HepG2 (cell line): ENCODE results near the gene SAMD14. TPM values are rescaled to one million over a fixed set of nuclear protein-coding genes. Genes with fewer than 3 reads are reported as not detected.
A peak's percentile ranks its signal among the peaks of the same experiment; 100 is the strongest.

ENCODE experiments used
- ATAC-seq: fragments of 200-7000 bp; cut with Tn5 transposase; 3 replicates; pipeline ENCODE4 v1.9.1; 2020; ENCODE audit warnings: mild to moderate bottlenecking, moderate library complexity
- BruUV-seq: library from RNA; stranded (reverse); fragments of 400-500 nt; replicated peaks from 2 replicates; lab custom pipeline; 2021; lab: Mats Ljungman, UMichigan
- CTCF ChIA-PET: fragments of 300-600 bp; formaldehyde crosslinking; extraction: SDS; loops from one replicate; lab custom pipeline; 2021; ENCODE audit warnings: low total read pairs, inconsistent platforms, low intra/inter-chr PET ratio; lab: Yijun Ruan, JAX
- POLR2A ChIA-PET: fragments of 350-600 bp; sonication (Branson Sonifier 250); formaldehyde crosslinking; loops from one replicate; lab custom pipeline; 2020; ENCODE audit warnings: antibody characterized with exemption, inconsistent platforms; lab: Yijun Ruan, JAX
- DNase-seq: peaks from one replicate; pipeline ENCODE4 v3.0.0-alpha.2; 2015; ENCODE audit warnings: low spot score
- FAIRE-seq: peaks from 3 replicates; lab custom pipeline; 2011; peaks lifted over from hg19 to GRCh38; lab: Jason Lieb, UNC
- H2AFZ ChIP-seq: one replicate; pipeline ENCODE4 v1.6.1; 2011; ENCODE audit warnings: low read length, inconsistent platforms
- H3K27ac ChIP-seq: fragments of 300-600 bp; 3 replicates; pipeline ENCODE4 v1.8.0; 2011; ENCODE audit warnings: mixed run types, mild to moderate bottlenecking, mixed read lengths, low read length, inconsistent platforms; ENCODE audit not compliant: insufficient read depth; ENCODE audit errors: extremely low read length
- H3K27me3 ChIP-seq, 2 experiments: fragments of 200-600 bp in 1 of 2; 2 replicates in 1 of 2; 3 replicates in 1 of 2; pipeline versions ENCODE4 v1.6.0 to v1.8.0; 2011; ENCODE audit warnings: low read length in 2 of 2, mild to moderate bottlenecking in 2 of 2, moderate library complexity in 2 of 2, inconsistent platforms in 1 of 2; ENCODE audit not compliant: insufficient read depth in 2 of 2, control insufficient read depth in 1 of 2
- H3K36me3 ChIP-seq, 2 experiments: fragments of 200-600 bp in 1 of 2; replicated peaks in 1 of 2; 2 replicates in 1 of 2; 3 replicates in 1 of 2; pipeline versions ENCODE4 v1.5.1 to v1.8.0; 2011; ENCODE audit warnings: low read length in 2 of 2, inconsistent platforms in 1 of 2; ENCODE audit not compliant: insufficient read depth in 2 of 2, control insufficient read depth in 1 of 2
- H3K4me1 ChIP-seq: 2 replicates; pipeline ENCODE4 v1.5.1; 2012; ENCODE audit warnings: low read length, inconsistent platforms; ENCODE audit not compliant: insufficient read depth
- H3K4me2 ChIP-seq: 2 replicates; pipeline ENCODE4 v1.6.0; 2011; ENCODE audit warnings: low read depth, low read length, inconsistent platforms
- H3K4me3 ChIP-seq, 3 experiments: fragments of 200-600 bp in 1 of 3; sonication (generic), shearing (Covaris generic) in 1 of 3; replicated peaks in 1 of 3; 2 replicates each; pipeline ENCODE4 v1.5.1; 2011 to 2016; ENCODE audit warnings: low read length in 3 of 3, inconsistent platforms in 2 of 3, low read depth in 2 of 3, mild to moderate bottlenecking in 2 of 3, control low read depth in 1 of 3, mixed read lengths in 1 of 3; ENCODE audit not compliant: insufficient read depth in 1 of 3
- H3K79me2 ChIP-seq: one replicate; pipeline ENCODE4 v1.6.1; 2011; ENCODE audit warnings: low read length, inconsistent platforms; ENCODE audit not compliant: insufficient read depth
- H3K9ac ChIP-seq: 2 replicates; pipeline ENCODE4 v1.6.0; 2011; ENCODE audit warnings: mild to moderate bottlenecking, low read depth, low read length, inconsistent platforms; ENCODE audit not compliant: insufficient read depth
- H3K9me3 ChIP-seq: 2 replicates; pipeline ENCODE4 v1.5.1; 2012; ENCODE audit warnings: mild to moderate bottlenecking, low read length
- H4K20me1 ChIP-seq: 2 replicates; pipeline ENCODE4 v1.6.0; 2011; ENCODE audit warnings: inconsistent platforms, mild to moderate bottlenecking, low read length, moderate library complexity; ENCODE audit not compliant: insufficient read depth
- FOXJ3 ChIP-seq: sonication (generic); formaldehyde crosslinking; IDR thresholded peaks from 2 replicates; pipeline ENCODE4 v1.4.0; 2020; ENCODE audit warnings: missing genetic modification reagents, mild to moderate bottlenecking, borderline replicate concordance
- HOXD1 ChIP-seq: sonication (generic); formaldehyde crosslinking; IDR thresholded peaks from 2 replicates; pipeline ENCODE4 v1.5.0; 2020; ENCODE audit warnings: missing genetic modification reagents
- NONO ChIP-seq, 2 experiments: fragments of 450-650 bp in 1 of 2; sonication (generic) in 1 of 2; formaldehyde crosslinking in 1 of 2; IDR thresholded peaks in 1 of 2; conservative IDR thresholded peaks in 1 of 2; 2 replicates each; pipeline versions ENCODE4 v1.6.1 to v1.8.0; 2017 to 2022; ENCODE audit warnings: mild to moderate bottlenecking in 1 of 2, missing genetic modification reagents in 1 of 2, moderate library complexity in 1 of 2
- TBX2 ChIP-seq: sonication (generic); formaldehyde crosslinking; IDR thresholded peaks from 2 replicates; pipeline ENCODE4 v1.5.0; 2020; ENCODE audit warnings: missing genetic modification reagents, mild to moderate bottlenecking, borderline replicate concordance
- ZNF484 ChIP-seq: sonication (generic); formaldehyde crosslinking; IDR thresholded peaks from 2 replicates; pipeline ENCODE4 v1.5.1; 2020; ENCODE audit warnings: mild to moderate bottlenecking, low read depth, missing genetic modification reagents, borderline replicate concordance
- ZNF761 ChIP-seq: sonication (generic); formaldehyde crosslinking; conservative IDR thresholded peaks from 2 replicates; pipeline ENCODE4 v1.4.0; 2020; ENCODE audit warnings: mild to moderate bottlenecking, missing genetic modification reagents
- WGBS: methylation state at CpG from one replicate; pipeline ENCODE4 v1.1.6; 2017; ENCODE audit warnings: low lambda C conversion rate; 5-methylcytosine and 5-hydroxymethylcytosine counted together
- in situ Hi-C: cut with HindIII; loops from 2 replicates; pipeline ENCODE4 v1.10.0; 2017; ENCODE audit warnings: low pct_unique_long_range_greater_than_20kb; ENCODE audit not compliant: extremely low pct_ligation_motif_present
- intact Hi-C: fragments of 100-400 bp; cut with micrococcal nuclease; formaldehyde crosslinking; loops from one replicate; pipeline ENCODE4 v1.10.0; 2022; ENCODE audit not compliant: unreplicated experiment
- polyA plus RNA-seq, 8 experiments: library from polyadenylated mRNA; depleted of rRNA in 3 of 8; stranded (reverse) in 7 of 8; unstranded in 1 of 8; fragments of >200 nt; fragmentation: Illumina TruSeq in 4 of 8; extraction: Trizol in 4 of 8; gene quantifications; 2 replicates each; pipeline versions ENCODE4 v1.2.1 to v1.2.3, GENCODE V29; 2011 to 2016; ENCODE audit warnings: low read depth in 4 of 8, missing spikeins in 1 of 8, mixed read lengths in 1 of 8; ENCODE audit not compliant: insufficient read depth in 1 of 8
- total RNA-seq, 5 experiments: library from RNA; depleted of rRNA; stranded (reverse); fragments of >200 nt; fragmentation: Illumina TruSeq; extraction: Trizol; gene quantifications; 2 replicates each; pipeline ENCODE4 v1.2.3, GENCODE V29; 2016; ENCODE audit warnings: low read depth in 1 of 5
- TF ChIP-seq, protein P1 (sequence below): sonication (generic); formaldehyde crosslinking; IDR thresholded peaks from 2 replicates; pipeline ENCODE4 v1.5.0; 2020; ENCODE audit warnings: missing genetic modification reagents
- TF ChIP-seq, protein P2 (sequence below): sonication (generic); formaldehyde crosslinking; IDR thresholded peaks from 2 replicates; pipeline ENCODE4 v1.9.0; 2021; ENCODE audit warnings: mild to moderate bottlenecking, missing genetic modification reagents
- TF ChIP-seq, protein P3 (sequence below): IDR thresholded peaks from 2 replicates; pipeline ENCODE4 v1.6.1; 2012; ENCODE audit warnings: inconsistent platforms
- TF ChIP-seq, protein P4 (sequence below): sonication (generic); formaldehyde crosslinking; IDR thresholded peaks from 2 replicates; pipeline ENCODE4 v1.9.0; 2021; ENCODE audit warnings: missing genetic modification reagents, mild to moderate bottlenecking, borderline replicate concordance

SAMD14 gene
- total and polyA plus RNA-seq, 2 of the 13 experiments (the other 11 are each of a cell fraction or from before 2014, with no cell fraction given): 0.07 to 0.22 TPM

DNA sequence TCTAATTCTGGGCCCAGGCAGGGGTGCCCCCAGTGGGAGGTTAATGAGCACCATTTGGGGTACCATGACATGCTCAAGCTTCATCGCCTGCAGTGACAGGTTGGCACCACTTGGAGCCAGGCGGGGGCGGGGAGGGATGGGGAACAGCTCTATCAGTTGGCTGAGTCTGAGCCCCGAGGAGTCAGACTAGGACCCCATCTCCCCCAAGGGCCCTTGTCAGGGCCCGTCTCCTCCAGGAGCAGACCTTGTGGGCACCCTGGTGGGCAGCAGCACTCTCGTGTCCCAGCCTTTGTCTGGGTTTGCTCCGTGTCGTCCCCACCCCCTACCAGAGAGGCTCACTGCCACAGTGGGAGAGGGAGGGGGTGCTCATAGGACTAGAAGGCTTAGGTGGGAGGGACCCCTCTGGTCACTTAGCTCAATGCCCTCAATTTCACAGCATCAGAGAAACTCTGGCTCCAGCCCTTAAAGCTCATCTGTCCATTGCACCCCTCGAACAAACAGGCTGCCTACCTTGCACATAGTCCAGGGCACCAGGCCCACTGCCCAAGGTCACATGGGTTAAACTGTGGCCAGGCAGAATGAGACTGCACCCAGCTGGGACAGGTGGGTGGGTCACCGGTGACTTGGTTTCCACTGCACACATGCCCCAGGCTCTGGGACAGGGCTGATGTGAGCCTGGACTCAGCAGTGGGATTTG is 16.4 kb upstream of the SAMD14 start:
- H3K4me1 ChIP-seq: peaks cover 46% of the 10 kb centered on the region
- no peak for ATAC-seq
- CTCF ChIA-PET: no interaction called here
- peak overlapping the region; percentile 83 for H3K9ac ChIP-seq
- in situ Hi-C loops: no loop called here
- H3K27ac ChIP-seq: peak overlapping the region; percentile 95
- no TSS peak for BruUV-seq
- intact Hi-C loops: no loop called here
- H3K27me3 ChIP-seq: no peaks in the 10 kb centered on the region
- DNase-seq: no peak
- peaks cover 11% of the 10 kb centered on the region; the same call in 1 of the 2 replicates for H4K20me1 ChIP-seq
- WGBS: 83% methylated on average over 10 of the region's 10 CpGs
- H2AFZ ChIP-seq: no peak overlapping the region
- peaks cover 25% of the 10 kb centered on the region for H3K79me2 ChIP-seq
- H3K9me3 ChIP-seq: no peaks in the 10 kb centered on the region
- POLR2A ChIA-PET: interaction anchor here (3.0 kb wide), 1 partner anchor 45 kb away, joined by 10 read pairs; no protein-coding TSS in a partner anchor
- peaks cover 28 to 37% of the 10 kb centered on the region in 2 experiments for H3K36me3 ChIP-seq
- H3K4me2 ChIP-seq: peak overlapping the region; percentile 100
- FAIRE-seq: peak; percentile 63
- H3K4me3 ChIP-seq: peak overlapping the region in 1 of 3 experiments; percentile 86; a peak in 2 of 6 replicates
- TF ChIP-seq, protein P1, sequence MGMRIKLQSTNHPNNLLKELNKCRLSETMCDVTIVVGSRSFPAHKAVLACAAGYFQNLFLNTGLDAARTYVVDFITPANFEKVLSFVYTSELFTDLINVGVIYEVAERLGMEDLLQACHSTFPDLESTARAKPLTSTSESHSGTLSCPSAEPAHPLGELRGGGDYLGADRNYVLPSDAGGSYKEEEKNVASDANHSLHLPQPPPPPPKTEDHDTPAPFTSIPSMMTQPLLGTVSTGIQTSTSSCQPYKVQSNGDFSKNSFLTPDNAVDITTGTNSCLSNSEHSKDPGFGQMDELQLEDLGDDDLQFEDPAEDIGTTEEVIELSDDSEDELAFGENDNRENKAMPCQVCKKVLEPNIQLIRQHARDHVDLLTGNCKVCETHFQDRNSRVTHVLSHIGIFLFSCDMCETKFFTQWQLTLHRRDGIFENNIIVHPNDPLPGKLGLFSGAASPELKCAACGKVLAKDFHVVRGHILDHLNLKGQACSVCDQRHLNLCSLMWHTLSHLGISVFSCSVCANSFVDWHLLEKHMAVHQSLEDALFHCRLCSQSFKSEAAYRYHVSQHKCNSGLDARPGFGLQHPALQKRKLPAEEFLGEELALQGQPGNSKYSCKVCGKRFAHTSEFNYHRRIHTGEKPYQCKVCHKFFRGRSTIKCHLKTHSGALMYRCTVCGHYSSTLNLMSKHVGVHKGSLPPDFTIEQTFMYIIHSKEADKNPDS: no peak
- TF ChIP-seq HOXD1 (CRISPR knock-in tag): no peak
- TF ChIP-seq, protein P2, sequence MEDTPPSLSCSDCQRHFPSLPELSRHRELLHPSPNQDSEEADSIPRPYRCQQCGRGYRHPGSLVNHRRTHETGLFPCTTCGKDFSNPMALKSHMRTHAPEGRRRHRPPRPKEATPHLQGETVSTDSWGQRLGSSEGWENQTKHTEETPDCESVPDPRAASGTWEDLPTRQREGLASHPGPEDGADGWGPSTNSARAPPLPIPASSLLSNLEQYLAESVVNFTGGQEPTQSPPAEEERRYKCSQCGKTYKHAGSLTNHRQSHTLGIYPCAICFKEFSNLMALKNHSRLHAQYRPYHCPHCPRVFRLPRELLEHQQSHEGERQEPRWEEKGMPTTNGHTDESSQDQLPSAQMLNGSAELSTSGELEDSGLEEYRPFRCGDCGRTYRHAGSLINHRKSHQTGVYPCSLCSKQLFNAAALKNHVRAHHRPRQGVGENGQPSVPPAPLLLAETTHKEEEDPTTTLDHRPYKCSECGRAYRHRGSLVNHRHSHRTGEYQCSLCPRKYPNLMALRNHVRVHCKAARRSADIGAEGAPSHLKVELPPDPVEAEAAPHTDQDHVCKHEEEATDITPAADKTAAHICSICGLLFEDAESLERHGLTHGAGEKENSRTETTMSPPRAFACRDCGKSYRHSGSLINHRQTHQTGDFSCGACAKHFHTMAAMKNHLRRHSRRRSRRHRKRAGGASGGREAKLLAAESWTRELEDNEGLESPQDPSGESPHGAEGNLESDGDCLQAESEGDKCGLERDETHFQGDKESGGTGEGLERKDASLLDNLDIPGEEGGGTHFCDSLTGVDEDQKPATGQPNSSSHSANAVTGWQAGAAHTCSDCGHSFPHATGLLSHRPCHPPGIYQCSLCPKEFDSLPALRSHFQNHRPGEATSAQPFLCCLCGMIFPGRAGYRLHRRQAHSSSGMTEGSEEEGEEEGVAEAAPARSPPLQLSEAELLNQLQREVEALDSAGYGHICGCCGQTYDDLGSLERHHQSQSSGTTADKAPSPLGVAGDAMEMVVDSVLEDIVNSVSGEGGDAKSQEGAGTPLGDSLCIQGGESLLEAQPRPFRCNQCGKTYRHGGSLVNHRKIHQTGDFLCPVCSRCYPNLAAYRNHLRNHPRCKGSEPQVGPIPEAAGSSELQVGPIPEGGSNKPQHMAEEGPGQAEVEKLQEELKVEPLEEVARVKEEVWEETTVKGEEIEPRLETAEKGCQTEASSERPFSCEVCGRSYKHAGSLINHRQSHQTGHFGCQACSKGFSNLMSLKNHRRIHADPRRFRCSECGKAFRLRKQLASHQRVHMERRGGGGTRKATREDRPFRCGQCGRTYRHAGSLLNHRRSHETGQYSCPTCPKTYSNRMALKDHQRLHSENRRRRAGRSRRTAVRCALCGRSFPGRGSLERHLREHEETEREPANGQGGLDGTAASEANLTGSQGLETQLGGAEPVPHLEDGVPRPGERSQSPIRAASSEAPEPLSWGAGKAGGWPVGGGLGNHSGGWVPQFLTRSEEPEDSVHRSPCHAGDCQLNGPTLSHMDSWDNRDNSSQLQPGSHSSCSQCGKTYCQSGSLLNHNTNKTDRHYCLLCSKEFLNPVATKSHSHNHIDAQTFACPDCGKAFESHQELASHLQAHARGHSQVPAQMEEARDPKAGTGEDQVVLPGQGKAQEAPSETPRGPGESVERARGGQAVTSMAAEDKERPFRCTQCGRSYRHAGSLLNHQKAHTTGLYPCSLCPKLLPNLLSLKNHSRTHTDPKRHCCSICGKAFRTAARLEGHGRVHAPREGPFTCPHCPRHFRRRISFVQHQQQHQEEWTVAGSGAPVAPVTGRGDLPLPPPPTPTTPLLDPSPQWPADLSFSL (CRISPR knock-in tag): 0 out of 2 replicates have a peak, but pooled peaks have one; percentile 43
- no peak for TF ChIP-seq FOXJ3 (CRISPR knock-in tag)
- TF ChIP-seq, protein P3, sequence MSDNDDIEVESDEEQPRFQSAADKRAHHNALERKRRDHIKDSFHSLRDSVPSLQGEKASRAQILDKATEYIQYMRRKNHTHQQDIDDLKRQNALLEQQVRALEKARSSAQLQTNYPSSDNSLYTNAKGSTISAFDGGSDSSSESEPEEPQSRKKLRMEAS: no peak
- TF ChIP-seq TBX2 (CRISPR knock-in tag): no peak; the same call in 1 of the 2 replicates
- TF ChIP-seq NONO (IDR thresholded peaks at IDR 0.05): no peak
- no peak for TF ChIP-seq NONO (CRISPR knock-in tag; conservative IDR thresholded peaks at IDR 0.05)
- no peak for TF ChIP-seq ZNF761 (CRISPR knock-in tag)
- no peak for TF ChIP-seq ZNF484 (CRISPR knock-in tag)
- TF ChIP-seq, protein P4, sequence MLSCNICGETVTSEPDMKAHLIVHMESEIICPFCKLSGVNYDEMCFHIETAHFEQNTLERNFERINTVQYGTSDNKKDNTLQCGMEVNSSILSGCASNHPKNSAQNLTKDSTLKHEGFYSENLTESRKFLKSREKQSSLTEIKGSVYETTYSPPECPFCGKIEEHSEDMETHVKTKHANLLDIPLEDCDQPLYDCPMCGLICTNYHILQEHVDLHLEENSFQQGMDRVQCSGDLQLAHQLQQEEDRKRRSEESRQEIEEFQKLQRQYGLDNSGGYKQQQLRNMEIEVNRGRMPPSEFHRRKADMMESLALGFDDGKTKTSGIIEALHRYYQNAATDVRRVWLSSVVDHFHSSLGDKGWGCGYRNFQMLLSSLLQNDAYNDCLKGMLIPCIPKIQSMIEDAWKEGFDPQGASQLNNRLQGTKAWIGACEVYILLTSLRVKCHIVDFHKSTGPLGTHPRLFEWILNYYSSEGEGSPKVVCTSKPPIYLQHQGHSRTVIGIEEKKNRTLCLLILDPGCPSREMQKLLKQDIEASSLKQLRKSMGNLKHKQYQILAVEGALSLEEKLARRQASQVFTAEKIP: no peak
